Measurements from ENCODE around the gene GNGT2. TPM values are rescaled to one million over a fixed set of nuclear protein-coding genes. Genes with fewer than 3 reads are reported as not detected.

GNGT2 gene
- total RNA-seq, 1 experiment from 2014 or later: 9.4 TPM

DNA sequence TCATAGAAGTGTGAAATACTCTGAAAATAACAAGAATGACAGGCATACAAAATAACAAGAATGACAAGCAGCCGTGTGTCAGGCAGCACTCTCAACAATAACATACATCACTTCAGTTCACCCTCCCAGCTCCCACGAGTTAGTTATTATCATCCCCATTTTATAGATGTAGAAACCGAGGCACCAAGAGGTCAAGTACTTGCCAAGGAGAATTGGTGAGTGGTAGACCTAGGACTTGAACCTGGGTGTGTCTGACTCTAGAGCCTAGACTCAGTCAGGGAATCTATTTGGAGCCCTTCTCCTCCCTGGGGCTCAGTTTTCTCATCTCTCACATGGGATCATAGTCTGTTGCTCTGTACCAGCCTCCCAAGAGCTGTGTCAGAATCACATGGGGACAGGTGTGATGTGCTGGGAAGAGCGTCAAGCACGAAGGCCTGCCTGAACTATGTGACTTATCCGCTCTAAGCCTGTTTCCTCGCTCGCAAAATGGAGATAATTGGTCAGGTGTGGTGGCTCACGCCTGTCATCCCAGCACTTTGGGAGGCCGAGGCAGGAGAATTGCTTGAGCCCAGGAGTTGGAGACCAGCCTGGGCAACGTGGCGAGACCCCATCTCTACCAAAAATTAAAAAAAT, 39.6 kb upstream of the GNGT2 start:
- Histone ChIP-seq H3K79me2 (ENCODE audit: low read depth) (no peaks in the 10 kb centered on the region), H3K9me3 (ENCODE audit: insufficient read depth, low read depth) (no peaks in the 10 kb centered on the region), H3K4me1 (replicated peaks; ENCODE audit: insufficient read depth) (peaks cover 10% of the 10 kb centered on the region), H4K20me1 (ENCODE audit: insufficient read depth) (no peaks in the 10 kb centered on the region), H3K36me3 (ENCODE audit: low read depth) (no peaks in the 10 kb centered on the region), H3K27me3 (ENCODE audit: insufficient read depth, low read depth) (no peaks in the 10 kb centered on the region), H3K4me3 (no peak overlapping the region), H3K27ac (no peak overlapping the region), H3K9me2 (ENCODE audit: insufficient read depth) (no peaks in the 10 kb centered on the region), H2AFZ (no peak overlapping the region), H3F3A (ENCODE audit: insufficient read depth, low read depth) (peaks cover 6% of the 10 kb centered on the region; the same call in 1 of the 2 replicates), H3K4me2 (peak overlapping the region; percentile 12; the same call in 1 of the 2 replicates)
- BruUV-seq (replicated peaks): no TSS peak
- TF ChIP-seq EZH2 (IDR thresholded peaks at IDR 0.05; ENCODE audit: low read depth): no peak
- intact Hi-C loops (cut with micrococcal nuclease; ENCODE audit: unreplicated experiment): no loop called here
- ChIA-PET CTCF (no interaction called here), POLR2A (ENCODE audit: unreplicated experiment) (no interaction called here)
- no peak for DNase-seq

DNA sequence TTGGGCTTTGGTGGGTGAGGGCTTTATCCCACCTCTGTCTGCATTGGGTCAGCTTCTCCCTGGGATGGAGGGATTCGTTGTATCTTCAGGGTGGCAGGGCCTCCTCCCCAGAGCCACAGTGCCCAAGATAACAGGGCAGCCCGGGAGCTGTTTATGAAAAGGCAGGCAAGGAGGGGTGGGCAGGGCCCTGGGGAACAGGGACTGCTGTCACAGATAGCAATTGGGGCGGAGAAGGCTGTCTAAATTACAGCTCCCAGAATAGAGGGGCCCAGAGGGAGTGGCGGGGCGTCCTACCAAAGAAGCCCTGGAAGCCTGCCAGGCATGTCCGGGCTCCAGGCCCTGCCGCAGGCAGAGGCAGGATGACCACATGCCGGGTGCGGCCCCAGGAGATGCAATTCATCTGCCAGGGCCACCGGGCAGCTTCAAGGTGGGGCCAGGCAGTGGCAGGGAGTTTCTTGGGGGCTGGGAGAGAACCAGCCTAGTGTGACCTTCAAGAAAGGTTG, 39.0 kb upstream of the GNGT2 start:
- H3K4me3 ChIP-seq: no peak overlapping the region
- intact Hi-C loops (cut with micrococcal nuclease; ENCODE audit: unreplicated experiment): no loop called here
- no peak overlapping the region for H2AFZ ChIP-seq
- TF ChIP-seq, protein P1, sequence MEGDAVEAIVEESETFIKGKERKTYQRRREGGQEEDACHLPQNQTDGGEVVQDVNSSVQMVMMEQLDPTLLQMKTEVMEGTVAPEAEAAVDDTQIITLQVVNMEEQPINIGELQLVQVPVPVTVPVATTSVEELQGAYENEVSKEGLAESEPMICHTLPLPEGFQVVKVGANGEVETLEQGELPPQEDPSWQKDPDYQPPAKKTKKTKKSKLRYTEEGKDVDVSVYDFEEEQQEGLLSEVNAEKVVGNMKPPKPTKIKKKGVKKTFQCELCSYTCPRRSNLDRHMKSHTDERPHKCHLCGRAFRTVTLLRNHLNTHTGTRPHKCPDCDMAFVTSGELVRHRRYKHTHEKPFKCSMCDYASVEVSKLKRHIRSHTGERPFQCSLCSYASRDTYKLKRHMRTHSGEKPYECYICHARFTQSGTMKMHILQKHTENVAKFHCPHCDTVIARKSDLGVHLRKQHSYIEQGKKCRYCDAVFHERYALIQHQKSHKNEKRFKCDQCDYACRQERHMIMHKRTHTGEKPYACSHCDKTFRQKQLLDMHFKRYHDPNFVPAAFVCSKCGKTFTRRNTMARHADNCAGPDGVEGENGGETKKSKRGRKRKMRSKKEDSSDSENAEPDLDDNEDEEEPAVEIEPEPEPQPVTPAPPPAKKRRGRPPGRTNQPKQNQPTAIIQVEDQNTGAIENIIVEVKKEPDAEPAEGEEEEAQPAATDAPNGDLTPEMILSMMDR (conservative IDR thresholded peaks at IDR 0.05): no peak
- TF ChIP-seq EZH2 (IDR thresholded peaks at IDR 0.05; ENCODE audit: low read depth): no peak
- peak in 1 of 2 experiments; percentile 81 for DNase-seq
- H3K27ac ChIP-seq: no peak overlapping the region
- H3K9me3 ChIP-seq (ENCODE audit: insufficient read depth, low read depth): no peaks in the 10 kb centered on the region
- no peaks in the 10 kb centered on the region for H3K27me3 ChIP-seq (ENCODE audit: insufficient read depth, low read depth)
- peaks cover 10% of the 10 kb centered on the region for H3K4me1 ChIP-seq (replicated peaks; ENCODE audit: insufficient read depth)
- peak overlapping the region; percentile 12; the same call in 1 of the 2 replicates for H3K4me2 ChIP-seq
- H4K20me1 ChIP-seq (ENCODE audit: insufficient read depth): no peaks in the 10 kb centered on the region
- H3F3A ChIP-seq (ENCODE audit: insufficient read depth, low read depth): peaks cover 6% of the 10 kb centered on the region; the same call in 1 of the 2 replicates
- CTCF ChIA-PET: no interaction called here
- no peaks in the 10 kb centered on the region for H3K79me2 ChIP-seq (ENCODE audit: low read depth)
- no TSS peak for BruUV-seq (replicated peaks)
- POLR2A ChIA-PET (ENCODE audit: unreplicated experiment): no interaction called here
- H3K36me3 ChIP-seq (ENCODE audit: low read depth): no peaks in the 10 kb centered on the region
- H3K9me2 ChIP-seq (ENCODE audit: insufficient read depth): no peaks in the 10 kb centered on the region

- no peaks in the 10 kb centered on the region for H3K27me3 ChIP-seq (ENCODE audit: insufficient read depth, low read depth)
- H2AFZ ChIP-seq: no peak overlapping the region
- DNase-seq: no peak
- H3K27ac ChIP-seq: no peak overlapping the region
- no TSS peak for BruUV-seq (replicated peaks)
- no peaks in the 10 kb centered on the region for H3K9me2 ChIP-seq (ENCODE audit: insufficient read depth)
- intact Hi-C loops (cut with micrococcal nuclease; ENCODE audit: unreplicated experiment): no loop called here
- H3K79me2 ChIP-seq (ENCODE audit: low read depth): no peaks in the 10 kb centered on the region
- no peaks in the 10 kb centered on the region for H3K36me3 ChIP-seq (ENCODE audit: low read depth)
- no peak for TF ChIP-seq EZH2 (IDR thresholded peaks at IDR 0.05; ENCODE audit: low read depth)
- TF ChIP-seq, protein P1 (conservative IDR thresholded peaks at IDR 0.05): no peak
- H3K9me3 ChIP-seq (ENCODE audit: insufficient read depth, low read depth): no peaks in the 10 kb centered on the region
- H3F3A ChIP-seq (ENCODE audit: insufficient read depth, low read depth): peaks cover 6% of the 10 kb centered on the region; the same call in 1 of the 2 replicates
- POLR2A ChIA-PET (ENCODE audit: unreplicated experiment): no interaction called here
- CTCF ChIA-PET: interaction anchor here (0.6 kb wide), 1 partner anchor 91 kb away, joined by 3 read pairs; no protein-coding TSS in a partner anchor
- no peak overlapping the region for H3K4me2 ChIP-seq
- peaks cover 10% of the 10 kb centered on the region for H3K4me1 ChIP-seq (replicated peaks; ENCODE audit: insufficient read depth)
- no peaks in the 10 kb centered on the region for H4K20me1 ChIP-seq (ENCODE audit: insufficient read depth)
- H3K4me3 ChIP-seq: no peak overlapping the region
Observed at GRCh38 chr17:49247944-49248343, 37.6 kb upstream of the GNGT2 start.

Measured in PC-9 (cell line).